ENCODE results near the gene CYB5R3. TPM values are rescaled to one million over a fixed set of nuclear protein-coding genes. Genes with fewer than 3 reads are reported as not detected.

Gene CYB5R3
- total and polyA plus RNA-seq, 4 experiments from 2014 or later: 42.7 to 91.1 (median 44.8) TPM

- no peak overlapping the region for H3K4me3 ChIP-seq (ENCODE audit: low read length in 2 of 2)
- intact Hi-C loops (cut with micrococcal nuclease): no loop called here
- no peak overlapping the region for H3K27ac ChIP-seq (ENCODE audit: low read depth, low read length)
- H3K9me3 Mint-ChIP-seq: peaks cover 0 to 2% (median 0%) of the 10 kb centered on the region in 8 donors
- H3K4me3 Mint-ChIP-seq: peak overlapping the region in 1 of 8 donors; percentile 26
- peak overlapping the region in 4 of 7 donors; percentile 5 to 92 (median 49) for H3K27ac Mint-ChIP-seq
- ChIA-PET CTCF (ENCODE audit: partially characterized antibody) (interaction anchor here (1.4 to 1.5 kb wide), 2 partner anchors 16 to 24 kb away, joined by 5 read pairs; no protein-coding TSS in a partner anchor), POLR2A (ENCODE audit: partially characterized antibody) (interaction anchor here (0.9 to 1.0 kb wide), 2 partner anchors 9 to 91 kb away, joined by 3 to 4 read pairs; partner anchors contain the start of gene SERHL2)
- no peaks in the 10 kb centered on the region for H3K27me3 Mint-ChIP-seq
- H3K36me3 Mint-ChIP-seq: peaks cover 0 to 2% of the 10 kb centered on the region in 2 donors
- peaks cover 47% of the 10 kb centered on the region for H3K4me1 ChIP-seq (ENCODE audit: insufficient read depth, low read length)
- no peaks in the 10 kb centered on the region for H3K9me3 ChIP-seq (ENCODE audit: control insufficient read depth in 1 of 2, low read length in 2 of 2)
- no peaks in the 10 kb centered on the region for H3K36me3 ChIP-seq (ENCODE audit: insufficient read depth, low read length)
- no peaks in the 10 kb centered on the region for H3K27me3 ChIP-seq (ENCODE audit: insufficient read depth, low read length)
- peaks cover 18 to 47% (median 32%) of the 10 kb centered on the region in 4 donors for H3K4me1 Mint-ChIP-seq
- no peak for DNase-seq
Measured at GRCh38 chr22:42644422-42645340, 4.5 kb downstream of the CYB5R3 start.

GRCh38 chr22:42643634-42644421, 5.4 kb downstream of the CYB5R3 start:
- POLR2A ChIA-PET (ENCODE audit: partially characterized antibody): interaction anchor here (0.9 to 1.0 kb wide), 2 partner anchors 10 to 90 kb away, joined by 3 to 4 read pairs; partner anchors contain the start of gene SERHL2
- H3K4me3 Mint-ChIP-seq: peak overlapping the region in 1 of 8 donors; percentile 26
- Histone ChIP-seq H3K27ac (ENCODE audit: low read depth, low read length) (no peak overlapping the region), H3K4me1 (ENCODE audit: insufficient read depth, low read length) (peaks cover 46% of the 10 kb centered on the region), H3K9me3 (ENCODE audit: control insufficient read depth in 1 of 2, low read length in 2 of 2) (no peaks in the 10 kb centered on the region), H3K36me3 (ENCODE audit: insufficient read depth, low read length) (no peaks in the 10 kb centered on the region), H3K4me3 (ENCODE audit: low read length in 2 of 2) (no peak overlapping the region), H3K27me3 (ENCODE audit: insufficient read depth, low read length) (no peaks in the 10 kb centered on the region)
- peaks cover 18 to 46% (median 32%) of the 10 kb centered on the region in 4 donors for H3K4me1 Mint-ChIP-seq
- no peak for DNase-seq
- peaks cover 0 to 2% of the 10 kb centered on the region in 2 donors for H3K36me3 Mint-ChIP-seq
- H3K27me3 Mint-ChIP-seq: no peaks in the 10 kb centered on the region
- CTCF ChIA-PET (ENCODE audit: partially characterized antibody): interaction anchor here (1.4 to 1.5 kb wide), 2 partner anchors 17 to 23 kb away, joined by 5 read pairs; no protein-coding TSS in a partner anchor
- intact Hi-C loops (cut with micrococcal nuclease): no loop called here
- H3K27ac Mint-ChIP-seq: peak overlapping the region in 5 of 7 donors; percentile 5 to 92 (median 44)
- peaks cover 0 to 2% (median 0%) of the 10 kb centered on the region in 8 donors for H3K9me3 Mint-ChIP-seq

GRCh38 chr22:42642806-42643633, 6.2 kb downstream of the CYB5R3 start:
- CTCF ChIA-PET (ENCODE audit: partially characterized antibody): interaction anchor here (1.5 kb wide), 1 partner anchor 18 kb away, joined by 5 read pairs; no protein-coding TSS in a partner anchor
- Histone ChIP-seq H3K9me3 (ENCODE audit: control insufficient read depth in 1 of 2, low read length in 2 of 2) (no peaks in the 10 kb centered on the region), H3K4me1 (ENCODE audit: insufficient read depth, low read length) (peaks cover 40% of the 10 kb centered on the region), H3K36me3 (ENCODE audit: insufficient read depth, low read length) (no peaks in the 10 kb centered on the region), H3K27ac (ENCODE audit: low read depth, low read length) (no peak overlapping the region), H3K27me3 (ENCODE audit: insufficient read depth, low read length) (no peaks in the 10 kb centered on the region), H3K4me3 (ENCODE audit: low read length in 2 of 2) (no peak overlapping the region)
- Mint-ChIP-seq H3K4me1 (peaks cover 15 to 38% (median 26%) of the 10 kb centered on the region in 4 donors), H3K4me3 (no peak overlapping the region), H3K27me3 (no peaks in the 10 kb centered on the region), H3K27ac (peak overlapping the region in 1 of 7 donors; percentile 19), H3K36me3 (no peaks in the 10 kb centered on the region), H3K9me3 (no peaks in the 10 kb centered on the region)
- intact Hi-C loops (cut with micrococcal nuclease): no loop called here
- no peak for DNase-seq
- POLR2A ChIA-PET (ENCODE audit: partially characterized antibody): interaction anchor here (1.4 kb wide), 1 partner anchor 27 kb away, joined by 3 read pairs; no protein-coding TSS in a partner anchor

GRCh38 chr22:42641801-42642413, 7.3 kb downstream of the CYB5R3 start:
- POLR2A ChIA-PET (ENCODE audit: partially characterized antibody): interaction anchor here (1.4 kb wide), 1 partner anchor 26 kb away, joined by 3 read pairs; no protein-coding TSS in a partner anchor
- H3K36me3 ChIP-seq (ENCODE audit: insufficient read depth, low read length): no peaks in the 10 kb centered on the region
- H3K27ac Mint-ChIP-seq: peak overlapping the region in 1 of 7 donors; percentile 65

GRCh38 chr22:42639541-42640241, 9.5 kb downstream of the CYB5R3 start:
- H3K4me1 ChIP-seq (ENCODE audit: insufficient read depth, low read length): peaks cover 9% of the 10 kb centered on the region
- no peaks in the 10 kb centered on the region for H3K36me3 ChIP-seq (ENCODE audit: insufficient read depth, low read length)
- Mint-ChIP-seq H3K27me3 (no peaks in the 10 kb centered on the region), H3K4me1 (peaks cover 7 to 9% (median 8%) of the 10 kb centered on the region in 4 donors), H3K9me3 (no peaks in the 10 kb centered on the region), H3K36me3 (peaks cover 2 to 11% of the 10 kb centered on the region in 2 donors), H3K27ac (peak overlapping the region in 1 of 7 donors; percentile 36), H3K4me3 (no peak overlapping the region)
- no peak overlapping the region for H3K27ac ChIP-seq (ENCODE audit: low read depth, low read length)
- ChIA-PET POLR2A (ENCODE audit: partially characterized antibody) (no interaction called here), CTCF (ENCODE audit: partially characterized antibody) (interaction anchor here (4.4 kb wide), 1 partner anchor 18 kb away, joined by 19 read pairs; no protein-coding TSS in a partner anchor)
- intact Hi-C loops (cut with micrococcal nuclease): no loop called here
- no peak overlapping the region for H3K4me3 ChIP-seq (ENCODE audit: low read length in 2 of 2)
- no peaks in the 10 kb centered on the region for H3K9me3 ChIP-seq (ENCODE audit: control insufficient read depth in 1 of 2, low read length in 2 of 2)
- no peak for DNase-seq
- H3K27me3 ChIP-seq (ENCODE audit: insufficient read depth, low read length): no peaks in the 10 kb centered on the region

More at GRCh38 chr22:42641801-42642413, 7.3 kb downstream of the CYB5R3 start:
- intact Hi-C loops (cut with micrococcal nuclease): no loop called here
- Mint-ChIP-seq H3K27me3 (no peaks in the 10 kb centered on the region), H3K9me3 (no peaks in the 10 kb centered on the region), H3K36me3 (peaks cover 0 to under 1% of the 10 kb centered on the region in 2 donors), H3K4me3 (no peak overlapping the region), H3K4me1 (peaks cover 12 to 26% (median 19%) of the 10 kb centered on the region in 4 donors)
- H3K4me3 ChIP-seq (ENCODE audit: low read length in 2 of 2): no peak overlapping the region
- CTCF ChIA-PET (ENCODE audit: partially characterized antibody): no interaction called here
- no peaks in the 10 kb centered on the region for H3K9me3 ChIP-seq (ENCODE audit: control insufficient read depth in 1 of 2, low read length in 2 of 2)
- no peaks in the 10 kb centered on the region for H3K27me3 ChIP-seq (ENCODE audit: insufficient read depth, low read length)
- peaks cover 29% of the 10 kb centered on the region for H3K4me1 ChIP-seq (ENCODE audit: insufficient read depth, low read length)
- no peak for DNase-seq
- H3K27ac ChIP-seq (ENCODE audit: low read depth, low read length): no peak overlapping the region
